HepG2 (cell line): ENCODE measurements around the gene SUN1. TPM values are rescaled to one million over a fixed set of nuclear protein-coding genes. Genes with fewer than 3 reads are reported as not detected.
A peak's percentile ranks its signal among the peaks of the same experiment; 100 is the strongest.

ENCODE experiments used
- BATF2 ChIP-seq: sonication (generic); formaldehyde crosslinking; IDR thresholded peaks from 2 replicates; pipeline ENCODE4 v1.8.0; 2022; ENCODE audit warnings: mild to moderate bottlenecking, missing genetic modification reagents, moderate library complexity
- E2F1 ChIP-seq: sonication (generic); formaldehyde crosslinking; IDR thresholded peaks from 2 replicates; pipeline ENCODE4 v1.5.0; 2020; ENCODE audit warnings: missing genetic modification reagents
- E2F5 ChIP-seq: sonication (generic); formaldehyde crosslinking; conservative IDR thresholded peaks from 2 replicates; pipeline ENCODE4 v1.4.0; 2020; ENCODE audit warnings: missing genetic modification reagents
- FOSL1 ChIP-seq: sonication (generic); formaldehyde crosslinking; IDR thresholded peaks from 2 replicates; pipeline ENCODE4 v1.9.0; 2021; ENCODE audit warnings: missing genetic modification reagents, borderline replicate concordance
- GZF1 ChIP-seq: sonication (generic); formaldehyde crosslinking; IDR thresholded peaks from 2 replicates; pipeline ENCODE4 v1.5.1; 2020; ENCODE audit warnings: mild to moderate bottlenecking, missing genetic modification reagents
- HNRNPK ChIP-seq: fragments of 200-400 bp; formaldehyde crosslinking; IDR thresholded peaks from 2 replicates; pipeline ENCODE4 v1.6.1; 2018; ENCODE audit warnings: low read length, low read depth, moderate library complexity, mild to moderate bottlenecking; ENCODE audit not compliant: poor library complexity, severe bottlenecking
- PHF8 ChIP-seq: sonication (generic); formaldehyde crosslinking; IDR thresholded peaks from 2 replicates; pipeline ENCODE4 v1.5.0; 2020; ENCODE audit warnings: missing genetic modification reagents
- RAD51 ChIP-seq: fragments of 450-650 bp; IDR thresholded peaks from 2 replicates; pipeline ENCODE4 v1.6.1; 2016; ENCODE audit warnings: borderline replicate concordance
- RBFOX2 ChIP-seq: fragments of 200-400 bp; formaldehyde crosslinking; IDR thresholded peaks from 2 replicates; pipeline ENCODE4 v1.6.1; 2017; ENCODE audit warnings: low read depth, mild to moderate bottlenecking, low read length
- SP4 ChIP-seq: sonication (generic); formaldehyde crosslinking; IDR thresholded peaks from 2 replicates; pipeline ENCODE4 v1.8.1; 2023; ENCODE audit warnings: mild to moderate bottlenecking, missing genetic modification reagents
- SYNCRIP ChIP-seq: fragments of 200-400 bp; formaldehyde crosslinking; IDR thresholded peaks from 2 replicates; pipeline ENCODE4 v1.6.1; 2018; ENCODE audit warnings: mild to moderate bottlenecking, low read depth, low read length; ENCODE audit not compliant: insufficient read depth
- U2AF2 ChIP-seq: fragments of 200-400 bp; formaldehyde crosslinking; IDR thresholded peaks from 2 replicates; pipeline ENCODE4 v1.6.1; 2017; ENCODE audit warnings: low read depth, mild to moderate bottlenecking, low read length
- ZBTB2 ChIP-seq: sonication (generic); formaldehyde crosslinking; IDR thresholded peaks from 2 replicates; pipeline ENCODE4 v1.8.0; 2022; ENCODE audit warnings: low read depth, missing genetic modification reagents
- ZFP90 ChIP-seq: sonication (generic); formaldehyde crosslinking; IDR thresholded peaks from 2 replicates; pipeline ENCODE4 v1.8.0; 2022; ENCODE audit warnings: missing genetic modification reagents, mild to moderate bottlenecking, inconsistent platforms, borderline replicate concordance
- ZNF558 ChIP-seq: sonication (generic); formaldehyde crosslinking; IDR thresholded peaks from 2 replicates; pipeline ENCODE4 v1.9.0; 2022; ENCODE audit warnings: mild to moderate bottlenecking, missing genetic modification reagents, borderline replicate concordance
- ZNF576 ChIP-seq: sonication (generic); formaldehyde crosslinking; IDR thresholded peaks from 2 replicates; pipeline ENCODE4 v1.4.0; 2020; ENCODE audit warnings: mild to moderate bottlenecking, missing genetic modification reagents
- ZNF607 ChIP-seq: sonication (generic); formaldehyde crosslinking; IDR thresholded peaks from 2 replicates; pipeline ENCODE4 v1.5.1; 2020; ENCODE audit warnings: missing genetic modification reagents, mild to moderate bottlenecking, borderline replicate concordance
- ZNF687 ChIP-seq: sonication (generic); formaldehyde crosslinking; IDR thresholded peaks from 2 replicates; pipeline ENCODE4 v1.5.1; 2020; ENCODE audit warnings: mild to moderate bottlenecking, missing genetic modification reagents, moderate library complexity
- polyA plus RNA-seq, 8 experiments: library from polyadenylated mRNA; depleted of rRNA in 3 of 8; stranded (reverse) in 7 of 8; unstranded in 1 of 8; fragments of >200 nt; fragmentation: Illumina TruSeq in 4 of 8; extraction: Trizol in 4 of 8; gene quantifications; 2 replicates each; pipeline versions ENCODE4 v1.2.1 to v1.2.3, GENCODE V29; 2011 to 2016; ENCODE audit warnings: low read depth in 4 of 8, missing spikeins in 1 of 8, mixed read lengths in 1 of 8; ENCODE audit not compliant: insufficient read depth in 1 of 8
- total RNA-seq, 5 experiments: library from RNA; depleted of rRNA; stranded (reverse); fragments of >200 nt; fragmentation: Illumina TruSeq; extraction: Trizol; gene quantifications; 2 replicates each; pipeline ENCODE4 v1.2.3, GENCODE V29; 2016; ENCODE audit warnings: low read depth in 1 of 5

SUN1 gene
- total and polyA plus RNA-seq, 2 of the 13 experiments (the other 11 are each of a cell fraction or from before 2014, with no cell fraction given), result 47.0 to 126 TPM

GRCh38 chr7:815284-816216 is 16.7 kb upstream of the SUN1 start (continued):
- no peak for TF ChIP-seq E2F1
- TF ChIP-seq U2AF2, result no peak
- TF ChIP-seq SYNCRIP, result no peak
- no peak for TF ChIP-seq GZF1 (CRISPR knock-in tag)
- no peak for TF ChIP-seq E2F5 (CRISPR knock-in tag)
- TF ChIP-seq ZNF558 (CRISPR knock-in tag), result 0 out of 2 replicates have a peak, but pooled peaks have one; percentile 23
- TF ChIP-seq SP4 (CRISPR knock-in tag), result 0 out of 2 replicates have a peak, but pooled peaks have one; percentile 14
- TF ChIP-seq FOSL1 (CRISPR knock-in tag), result no peak
- no peak for TF ChIP-seq RAD51
- TF ChIP-seq HNRNPK, result peak; percentile 4
- TF ChIP-seq RBFOX2, result no peak; the same call in 1 of the 2 replicates
- TF ChIP-seq ZNF687 (CRISPR knock-in tag), result peak; percentile 63
- TF ChIP-seq ZNF607 (CRISPR knock-in tag), result 0 out of 2 replicates have a peak, but pooled peaks have one; percentile 16
- no peak for TF ChIP-seq ZNF576
- TF ChIP-seq ZBTB2 (CRISPR knock-in tag), result 0 out of 2 replicates have a peak, but pooled peaks have one; percentile 11
- TF ChIP-seq ZFP90 (CRISPR knock-in tag), result no peak
- TF ChIP-seq PHF8 (CRISPR knock-in tag), result peak; percentile 52; the same call in 1 of the 2 replicates
- no peak for TF ChIP-seq BATF2 (CRISPR knock-in tag)
